HCT116 (cell line): Measurements from ENCODE around the gene HOXB13. TPM values are rescaled to one million over a fixed set of nuclear protein-coding genes. Genes with fewer than 3 reads are reported as not detected.

ENCODE experiments used
- ATAC-seq: fragments of 200-7000 bp; cut with Tn5 transposase; 2 replicates; pipeline ENCODE4 v1.9.1; 2020; ENCODE audit warnings: mild to moderate bottlenecking, moderate library complexity
- BruUV-seq: library from RNA; stranded (reverse); fragments of 400-500 nt; replicated peaks from 2 replicates; lab custom pipeline; 2021; lab: Mats Ljungman, UMichigan
- CTCF ChIA-PET: fragments of 300-600 bp; sonication (Branson Sonifier 250); formaldehyde crosslinking; loops from one replicate; lab custom pipeline; 2021; ENCODE audit warnings: antibody characterized with exemption; lab: Charles Lee
- POLR2A ChIA-PET: fragments of 300-600, 350-600 bp; sonication (Branson Sonifier 250); formaldehyde crosslinking; loops from one replicate; lab custom pipeline; 2021; ENCODE audit warnings: antibody characterized with exemption; lab: Charles Lee
- RAD21 ChIA-PET, 2 experiments: fragments of 300-600 bp; sonication (Branson Sonifier 250); formaldehyde crosslinking; loops; one replicate each; lab custom pipeline; 2023; ENCODE audit warnings: low total read pairs in 2 of 2; ENCODE audit not compliant: uncharacterized antibody in 2 of 2, unreplicated experiment in 2 of 2, low non-redundant PET in 1 of 2; lab: Charles Lee
- DNase-seq: peaks from one replicate; pipeline ENCODE4 v3.0.0-alpha.2; 2010; ENCODE audit warnings: low read depth, low spot score
- H2AFZ ChIP-seq: fragments of 200-600 bp; shearing (Covaris generic), sonication (generic); 2 replicates; pipeline ENCODE4 v1.6.1; 2017; ENCODE audit warnings: low read depth, mixed run types, mixed read lengths, antibody characterized with exemption, low read length; ENCODE audit not compliant: poor library complexity, severe bottlenecking
- H3K27ac ChIP-seq: 2 replicates; pipeline ENCODE4 v1.5.1; 2012; ENCODE audit warnings: low read depth, low read length
- H3K27me3 ChIP-seq: fragments of 200-600 bp; sonication (generic); 2 replicates; pipeline ENCODE4 v1.6.1; 2016; ENCODE audit warnings: mixed run types, low read length, mixed read lengths; ENCODE audit not compliant: insufficient read depth
- H3K36me3 ChIP-seq, 2 experiments: fragments of 200-500 bp in 1 of 2; fragments of 200-600 bp in 1 of 2; sonication (Bioruptor generic) in 1 of 2; sonication (generic) in 1 of 2; 2 replicates each; pipeline versions ENCODE4 v1.5.1 to v1.6.1; 2014 to 2016; ENCODE audit warnings: low read length in 2 of 2, inconsistent platforms in 1 of 2, mixed read lengths in 1 of 2, mixed run types in 1 of 2; ENCODE audit not compliant: insufficient read depth in 2 of 2, control insufficient read depth in 1 of 2
- H3K4me1 ChIP-seq, 2 experiments: fragments of 200-600 bp in 1 of 2; sonication (generic) in 1 of 2; 2 replicates each; pipeline versions ENCODE4 v1.5.1 to v1.6.1; 2012 to 2017; ENCODE audit warnings: low read length in 2 of 2, inconsistent platforms in 1 of 2, mild to moderate bottlenecking in 1 of 2, mixed read lengths in 1 of 2, mixed run types in 1 of 2, moderate library complexity in 1 of 2; ENCODE audit not compliant: insufficient read depth in 2 of 2, control insufficient read depth in 1 of 2
- H3K4me2 ChIP-seq: fragments of 200-600 bp; sonication (generic); 2 replicates; pipeline ENCODE4 v1.6.1; 2017; ENCODE audit warnings: mixed run types, low read length, mixed read lengths
- H3K4me3 ChIP-seq, 2 experiments: fragments of 200-600 bp in 1 of 2; sonication (generic) in 1 of 2; replicated peaks in 1 of 2; 2 replicates each; pipeline ENCODE4 v1.5.1; 2011 to 2016; ENCODE audit warnings: low read length in 2 of 2, control low read depth in 1 of 2, low read depth in 1 of 2, mild to moderate bottlenecking in 1 of 2, mixed read lengths in 1 of 2, mixed run types in 1 of 2
- H3K79me2 ChIP-seq: fragments of 200-600 bp; sonication (generic); 2 replicates; pipeline ENCODE4 v1.6.1; 2017; ENCODE audit warnings: mild to moderate bottlenecking, mixed run types, low read length, moderate library complexity, mixed read lengths; ENCODE audit not compliant: insufficient read depth
- H3K9ac ChIP-seq: fragments of 200-600 bp; sonication (generic); 2 replicates; pipeline ENCODE4 v1.6.1; 2016; ENCODE audit warnings: low read length, mixed read lengths
- H3K9me2 ChIP-seq: fragments of 200-600 bp; sonication (generic), shearing (Covaris generic); 2 replicates; pipeline ENCODE4 v1.6.1; 2017; ENCODE audit warnings: mixed run types, mild to moderate bottlenecking, moderate library complexity; ENCODE audit not compliant: insufficient read depth
- H3K9me3 ChIP-seq, 2 experiments: fragments of 200-500 bp in 1 of 2; fragments of 200-600 bp in 1 of 2; sonication (Bioruptor generic) in 1 of 2; sonication (generic) in 1 of 2; 2 replicates each; pipeline ENCODE4 v1.6.1; 2014 to 2017; ENCODE audit warnings: low read length in 2 of 2, mixed read lengths in 2 of 2, inconsistent platforms in 1 of 2, low read depth in 1 of 2, mild to moderate bottlenecking in 1 of 2, mixed run types in 1 of 2, moderate library complexity in 1 of 2; ENCODE audit not compliant: control insufficient read depth in 1 of 2, insufficient read depth in 1 of 2
- H4K20me1 ChIP-seq: fragments of 200-600 bp; sonication (generic), shearing (Covaris generic); 2 replicates; pipeline ENCODE4 v1.6.1; 2017; ENCODE audit warnings: mixed run types, mild to moderate bottlenecking, moderate library complexity; ENCODE audit not compliant: insufficient read depth
- ATF3 ChIP-seq: IDR thresholded peaks from 2 replicates; pipeline ENCODE4 v1.6.1; 2012
- CBX3 ChIP-seq: IDR thresholded peaks from 2 replicates; pipeline ENCODE4 v1.6.1; 2012; ENCODE audit warnings: low read depth
- CEBPB ChIP-seq: IDR thresholded peaks from 2 replicates; pipeline ENCODE4 v1.6.1; 2012; ENCODE audit warnings: low read depth
- CTCF ChIP-seq, 3 experiments: fragments of 200-600 bp in 1 of 3; sonication (generic) in 1 of 3; IDR thresholded peaks in 2 of 3; conservative IDR thresholded peaks in 1 of 3; 2 replicates each; pipeline ENCODE4 v1.5.1; 2012 to 2017; ENCODE audit warnings: low read depth in 2 of 3, low read length in 2 of 3, antibody characterized with exemption in 1 of 3, borderline replicate concordance in 1 of 3, control low read depth in 1 of 3, mild to moderate bottlenecking in 1 of 3, mixed read lengths in 1 of 3, mixed run types in 1 of 3, moderate library complexity in 1 of 3; ENCODE audit not compliant: insufficient read depth in 1 of 3
- EZH2 ChIP-seq: fragments of 200-600 bp; sonication (generic); IDR thresholded peaks from 2 replicates; pipeline ENCODE4 v1.6.1; 2017; ENCODE audit warnings: antibody characterized with exemption, mixed run types
- FOSL1 ChIP-seq: IDR thresholded peaks from 2 replicates; pipeline ENCODE4 v1.6.1; 2012; ENCODE audit warnings: low read depth
- MAX ChIP-seq: IDR thresholded peaks from 2 replicates; pipeline ENCODE4 v1.6.1; 2012
- SIN3A ChIP-seq: IDR thresholded peaks from 2 replicates; pipeline ENCODE4 v1.6.1; 2012; ENCODE audit warnings: low read depth
- SRF ChIP-seq: IDR thresholded peaks from 2 replicates; pipeline ENCODE4 v1.6.1; 2012; ENCODE audit warnings: low read depth
- YY1 ChIP-seq: IDR thresholded peaks from 2 replicates; pipeline ENCODE4 v1.6.1; 2011; ENCODE audit warnings: low read length, low read depth, moderate library complexity, mild to moderate bottlenecking; ENCODE audit not compliant: insufficient replicate concordance; ENCODE audit errors: extremely low read depth
- ZFX ChIP-seq: fragments of 450-650 bp; IDR thresholded peaks from 2 replicates; pipeline ENCODE4 v1.6.1; 2017
- ZNF274 ChIP-seq: fragments of 200-500 bp; sonication (Bioruptor generic); IDR thresholded peaks from 2 replicates; pipeline ENCODE4 v1.6.1; 2014; ENCODE audit warnings: mild to moderate bottlenecking, low read depth, low read length, inconsistent platforms
- intact Hi-C: fragments of 100-400 bp; cut with micrococcal nuclease; formaldehyde crosslinking; loops from 2 replicates; pipeline ENCODE4 v1.10.0; 2022
- total RNA-seq: library from RNA; stranded (reverse); gene quantifications from one replicate; pipeline ENCODE4 v1.2.1, GENCODE V29; 2021; ENCODE audit not compliant: unreplicated experiment

Gene HOXB13
- total RNA-seq, 1 experiment from 2014 or later, result 7.8 TPM

GRCh38 chr17:48769009-48769675 is 40.6 kb upstream of the HOXB13 start:
- Histone ChIP-seq H3K9ac (no peak overlapping the region), H4K20me1 (no peaks in the 10 kb centered on the region), H3K4me3 (no peak overlapping the region), H3K27ac (no peak overlapping the region), H3K9me3 (no peaks in the 10 kb centered on the region), H3K4me1 (no peaks in the 10 kb centered on the region), H3K4me2 (no peak overlapping the region), H3K36me3 (no peaks in the 10 kb centered on the region), H2AFZ (no peak overlapping the region), H3K79me2 (no peaks in the 10 kb centered on the region), H3K9me2 (no peaks in the 10 kb centered on the region), H3K27me3 (no peaks in the 10 kb centered on the region)
- intact Hi-C loops, result no loop called here
- TF ChIP-seq CBX3 (no peak), FOSL1 (no peak), YY1 (no peak), SIN3A (no peak), ZFX (no peak), CEBPB (no peak), ATF3 (no peak), CTCF (IDR thresholded peaks at IDR 0.05 in 2 of 3, conservative IDR thresholded peaks at IDR 0.05 in 1 of 3; ENCODE audit: borderline replicate concordance in 1 of 3, insufficient read depth in 1 of 3, low read depth in 2 of 3, low read length in 2 of 3) (no peak), ZNF274 (no peak), SRF (no peak), MAX (no peak), EZH2 (no peak)
- no TSS peak for BruUV-seq
- POLR2A ChIA-PET, result interaction anchor here (0.7 kb wide), 1 partner anchor 123 kb away, joined by 3 read pairs; the partner anchor contains the start of gene ATP5MC1
- RAD21 ChIA-PET, result no interaction called here
- CTCF ChIA-PET, result interaction anchor here (0.7 to 1.3 kb wide), 5 partner anchors 19 to 110 kb away, joined by 3 to 4 read pairs (median 3); no protein-coding TSS in a partner anchor
- ATAC-seq, result no peak
- DNase-seq, result no peak
